BLaER1 treated with 17β-estradiol and CSF1 and Interleukin-3, amounts not matched to agents 10 nM and 100 nM (cell line): ENCODE results near the gene ARCN1.

ENCODE experiments used
- H3K27ac ChIP-seq, 11 experiments: shearing (Covaris generic); formaldehyde crosslinking; 2 replicates each; pipeline ENCODE4 v1.8.1; 2022
- H3K27me3 ChIP-seq, 11 experiments: shearing (Covaris generic); formaldehyde crosslinking; 2 replicates each; pipeline ENCODE4 v1.8.1; 2022
- H3K36me3 ChIP-seq, 11 experiments: shearing (Covaris generic); formaldehyde crosslinking; 2 replicates each; pipeline ENCODE4 v1.8.1; 2022
- H3K4me1 ChIP-seq, 10 experiments: shearing (Covaris generic); formaldehyde crosslinking; 2 replicates each; pipeline ENCODE4 v1.8.1; 2022
- H3K4me2 ChIP-seq, 11 experiments: shearing (Covaris generic); formaldehyde crosslinking; 2 replicates each; pipeline ENCODE4 v1.8.1; 2022
- H3K4me3 ChIP-seq, 10 experiments: shearing (Covaris generic); formaldehyde crosslinking; 2 replicates each; pipeline ENCODE4 v1.8.1; 2022
- H3K9ac ChIP-seq, 11 experiments: shearing (Covaris generic); formaldehyde crosslinking; 2 replicates each; pipeline ENCODE4 v1.8.1; 2022
- H3K9me3 ChIP-seq, 11 experiments: shearing (Covaris generic); formaldehyde crosslinking; replicated peaks in 1 of 11; 2 replicates each; pipeline ENCODE4 v1.8.1; 2022
- H4K20me1 ChIP-seq, 11 experiments: shearing (Covaris generic); formaldehyde crosslinking; 2 replicates each; pipeline ENCODE4 v1.8.1; 2022
- Cebpa-rat ChIP-seq, 11 experiments: shearing (Covaris generic); IDR thresholded peaks; 2 replicates each; pipeline ENCODE4 v1.8.1; 2022

ARCN1 gene

DNA sequence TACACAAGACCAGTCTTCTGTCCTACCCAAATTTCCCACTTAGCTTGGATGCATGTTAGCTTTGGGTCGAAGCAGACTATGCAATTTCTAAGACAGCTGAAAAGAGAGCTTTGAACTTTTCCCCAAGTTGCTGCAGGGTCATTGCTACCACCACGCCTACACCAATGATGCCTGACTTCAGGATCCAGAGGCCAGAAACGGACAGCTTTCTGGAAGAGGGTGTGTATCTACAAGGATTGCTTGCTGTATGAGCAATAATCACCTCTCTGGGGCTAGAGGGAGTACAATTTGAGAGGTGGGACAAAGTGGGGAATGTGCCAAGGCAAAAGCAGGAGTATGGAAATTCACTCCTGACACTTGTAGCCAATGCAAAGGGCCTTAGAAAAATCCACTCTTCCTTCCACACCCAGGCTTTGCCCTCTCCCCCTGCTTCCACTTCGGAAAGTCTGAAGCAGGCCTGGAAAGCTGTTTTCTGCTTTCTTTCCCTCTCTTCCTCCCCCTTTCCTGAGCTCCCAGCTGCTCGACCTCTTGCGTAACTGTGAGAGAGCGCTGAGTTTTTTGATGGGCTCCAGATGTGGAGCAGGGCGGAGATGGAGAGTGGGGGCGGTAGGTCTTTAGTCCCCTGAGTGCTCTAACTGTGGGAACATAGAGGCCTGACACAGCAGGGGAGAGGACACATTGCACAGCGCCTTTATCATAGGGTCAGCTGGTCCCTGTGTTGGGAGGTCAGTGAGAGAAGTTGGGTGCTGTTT, 33.1 kb downstream of the ARCN1 start:
- peak overlapping the region in 9 of 11 experiments; percentile 7 to 68 (median 33); a peak in 12 of 22 replicates for H3K9ac ChIP-seq
- H3K9me3 ChIP-seq = no peaks in the 10 kb centered on the region
- peaks cover 28 to 48% (median 40%) of the 10 kb centered on the region in 11 experiments for H3K27me3 ChIP-seq
- H3K4me2 ChIP-seq = peak overlapping the region; percentile 59 to 95 (median 85)
- peaks cover 4 to 48% (median 17%) of the 10 kb centered on the region in 11 experiments; a peak in 15 of 22 replicates for H4K20me1 ChIP-seq
- H3K4me1 ChIP-seq = peaks cover 46 to 70% (median 59%) of the 10 kb centered on the region in 10 experiments
- H3K4me3 ChIP-seq = peak overlapping the region in 5 of 10 experiments; percentile 20 to 39 (median 36); a peak in 4 of 20 replicates
- peaks cover 23 to 35% (median 33%) of the 10 kb centered on the region in 11 experiments for H3K36me3 ChIP-seq
- peak in 9 of 11 experiments; percentile 24 to 90 (median 70); a peak in 11 of 22 replicates for TF ChIP-seq Cebpa-rat (IDR thresholded peaks at IDR 0.05)
- peak overlapping the region in 8 of 11 experiments; percentile 3 to 77 (median 56); a peak in 15 of 22 replicates for H3K27ac ChIP-seq

DNA sequence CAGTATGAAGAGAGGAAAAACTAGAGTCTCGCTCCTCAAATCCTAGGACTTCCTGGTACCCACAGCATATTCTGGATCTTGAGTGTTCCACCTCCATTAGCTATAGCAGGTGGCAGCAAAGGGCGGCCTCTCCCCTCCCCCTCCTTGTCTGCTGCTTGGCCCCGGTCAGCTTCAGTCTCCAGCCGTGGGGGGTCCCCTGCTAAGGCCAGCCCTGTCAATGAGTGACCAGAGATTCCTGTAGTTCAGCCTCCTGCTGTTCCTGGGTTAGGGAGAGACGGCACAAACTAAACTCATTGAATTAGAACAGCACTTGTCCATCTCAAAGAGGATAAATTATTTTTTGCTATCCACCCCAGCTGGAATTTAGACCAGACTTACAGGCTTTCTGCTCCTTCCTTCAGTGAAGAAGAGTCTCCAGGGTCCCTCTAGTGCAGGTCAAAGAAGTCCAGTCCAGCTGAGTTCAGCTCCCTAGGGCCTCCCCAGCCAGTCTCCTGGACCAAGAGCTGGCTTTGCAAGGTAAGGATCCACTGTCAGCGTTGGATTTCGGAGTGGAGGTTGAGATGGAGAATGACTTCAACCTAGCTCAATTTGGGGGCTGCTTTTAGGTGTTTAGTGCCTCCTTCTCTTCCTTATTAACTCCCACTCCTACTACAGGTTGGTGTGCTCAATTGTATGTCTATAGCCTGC, 34.1 kb downstream of the ARCN1 start:
- H3K36me3 ChIP-seq = peaks cover 13 to 25% (median 23%) of the 10 kb centered on the region in 11 experiments
- H4K20me1 ChIP-seq = peaks cover 0 to 43% (median 23%) of the 10 kb centered on the region in 11 experiments; a peak in 15 of 22 replicates
- peak overlapping the region in 1 of 10 experiments; percentile 36; a peak in 3 of 20 replicates for H3K4me3 ChIP-seq
- peaks cover 38 to 58% (median 50%) of the 10 kb centered on the region in 11 experiments for H3K27me3 ChIP-seq
- peak overlapping the region in 6 of 11 experiments; percentile 28 to 68 (median 40); a peak in 8 of 22 replicates for H3K9ac ChIP-seq
- H3K9me3 ChIP-seq = no peaks in the 10 kb centered on the region
- peaks cover 51 to 80% (median 69%) of the 10 kb centered on the region in 10 experiments for H3K4me1 ChIP-seq
- H3K4me2 ChIP-seq = peak overlapping the region; percentile 59 to 95 (median 85)
- TF ChIP-seq Cebpa-rat (IDR thresholded peaks at IDR 0.05) = no peak
- peak overlapping the region in 7 of 11 experiments; percentile 43 to 77 (median 62); a peak in 13 of 22 replicates for H3K27ac ChIP-seq

DNA sequence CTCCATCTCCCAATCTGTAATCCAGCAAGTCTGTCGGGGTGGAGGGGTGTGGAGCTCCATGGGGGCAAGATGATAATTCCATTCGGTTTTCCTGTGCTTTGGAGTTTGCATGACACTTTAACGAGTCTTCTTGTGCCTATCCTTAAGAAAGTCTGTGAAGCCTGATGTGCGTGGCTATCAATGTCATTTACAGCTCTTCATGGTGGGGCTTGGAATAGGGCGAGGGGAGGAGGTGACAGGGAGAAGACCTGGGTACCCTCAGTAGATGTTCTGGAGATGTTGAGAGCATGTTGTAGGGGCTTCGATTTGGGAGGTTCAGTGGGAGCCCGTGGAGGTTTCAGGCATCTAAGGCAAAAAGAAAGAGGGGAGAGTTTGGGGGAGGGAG, 34.6 kb downstream of the ARCN1 start:
- H3K4me1 ChIP-seq = peaks cover 51 to 82% (median 71%) of the 10 kb centered on the region in 10 experiments
- H3K4me2 ChIP-seq = peak overlapping the region; percentile 59 to 95 (median 85); a peak in 17 of 22 replicates
- peaks cover 7 to 19% (median 18%) of the 10 kb centered on the region in 11 experiments for H3K36me3 ChIP-seq
- no peak overlapping the region for H3K9ac ChIP-seq
- no peaks in the 10 kb centered on the region for H3K9me3 ChIP-seq
- peak overlapping the region in 2 of 11 experiments; percentile 66 to 77; a peak in 5 of 22 replicates for H3K27ac ChIP-seq
- peaks cover 43 to 63% (median 56%) of the 10 kb centered on the region in 11 experiments for H3K27me3 ChIP-seq
- TF ChIP-seq Cebpa-rat (IDR thresholded peaks at IDR 0.05) = no peak
- peaks cover 0 to 38% (median 23%) of the 10 kb centered on the region in 11 experiments; a peak in 15 of 22 replicates for H4K20me1 ChIP-seq
- H3K4me3 ChIP-seq = no peak overlapping the region

DNA sequence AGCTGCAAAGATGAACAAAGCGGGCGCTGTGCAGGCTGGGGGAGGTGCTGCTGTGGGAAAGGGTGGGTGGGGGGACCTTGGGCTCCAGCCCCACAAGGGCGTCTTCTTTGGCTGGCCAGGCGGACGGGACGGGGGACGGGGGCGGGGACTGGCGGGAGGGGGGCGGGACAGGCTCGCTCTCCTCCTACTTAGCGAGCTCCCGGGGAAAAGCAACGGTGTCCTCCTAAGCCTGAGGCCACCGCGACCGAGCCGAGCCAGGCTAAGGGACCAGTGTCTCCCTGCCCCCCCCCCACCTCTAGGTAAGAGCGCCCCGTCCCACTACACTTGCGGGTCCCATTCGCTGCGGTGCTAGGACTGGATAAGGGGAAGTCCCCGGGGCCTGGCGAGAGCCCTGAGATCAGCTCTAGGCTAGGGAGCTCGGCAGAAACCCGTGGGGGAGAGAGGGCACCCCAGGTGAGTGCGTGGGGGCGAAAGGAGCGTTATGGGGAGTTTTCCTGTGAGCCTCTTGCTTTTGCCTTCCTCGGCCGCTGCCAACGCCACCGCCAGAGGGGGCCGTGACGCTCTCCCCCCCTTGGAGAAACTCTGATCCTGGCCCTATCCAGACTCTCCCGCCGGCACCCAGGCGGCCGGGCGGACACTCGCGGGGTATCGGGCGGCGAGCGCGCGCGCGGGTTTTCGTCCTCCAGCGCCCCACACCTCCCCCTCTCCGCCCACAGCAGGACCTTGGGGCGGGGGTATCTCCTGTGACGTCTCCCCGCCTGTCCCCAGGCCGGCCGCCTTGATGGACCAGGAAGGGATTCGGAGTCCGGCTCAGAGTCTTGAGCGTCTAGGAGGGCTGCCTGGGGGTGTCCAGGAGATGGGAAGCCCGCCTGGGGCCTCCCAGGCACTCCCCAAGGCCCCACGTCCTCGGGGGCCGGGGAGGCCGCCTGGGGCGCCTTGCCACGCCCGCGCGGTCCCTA, 35.5 kb downstream of the ARCN1 start, which contains the start of gene PHLDB1:
TSS of gene PHLDB1 (plus strand) at position 215 of the 959 bp plus-strand sequence. CDS start 6,222 bp downstream, outside the sequence.
- Histone ChIP-seq H3K4me3 (peak within 1 kb of the TSS; percentile 53 to 74 (median 68)), H3K27me3 (peaks cover 51 to 72% (median 64%) of the 10 kb centered on the region in 11 experiments), H3K9me3 (no peaks in the 10 kb centered on the region), H4K20me1 (peaks cover 0 to 31% (median 23%) of the 10 kb centered on the region in 11 experiments; a peak in 14 of 22 replicates), H3K9ac (peak within 1 kb of the TSS; percentile 64 to 82 (median 76)), H3K4me2 (peak within 1 kb of the TSS; percentile 85 to 100 (median 97)), H3K4me1 (peaks cover 59 to 88% (median 76%) of the 10 kb centered on the region in 10 experiments), H3K27ac (peak within 1 kb of the TSS in 10 of 11 experiments; percentile 49 to 77 (median 64); a peak in 21 of 22 replicates), H3K36me3 (peaks cover 0 to 11% (median 9%) of the 10 kb centered on the region in 11 experiments; a peak in 17 of 22 replicates)
- TF ChIP-seq Cebpa-rat (IDR thresholded peaks at IDR 0.05) = no peak

DNA sequence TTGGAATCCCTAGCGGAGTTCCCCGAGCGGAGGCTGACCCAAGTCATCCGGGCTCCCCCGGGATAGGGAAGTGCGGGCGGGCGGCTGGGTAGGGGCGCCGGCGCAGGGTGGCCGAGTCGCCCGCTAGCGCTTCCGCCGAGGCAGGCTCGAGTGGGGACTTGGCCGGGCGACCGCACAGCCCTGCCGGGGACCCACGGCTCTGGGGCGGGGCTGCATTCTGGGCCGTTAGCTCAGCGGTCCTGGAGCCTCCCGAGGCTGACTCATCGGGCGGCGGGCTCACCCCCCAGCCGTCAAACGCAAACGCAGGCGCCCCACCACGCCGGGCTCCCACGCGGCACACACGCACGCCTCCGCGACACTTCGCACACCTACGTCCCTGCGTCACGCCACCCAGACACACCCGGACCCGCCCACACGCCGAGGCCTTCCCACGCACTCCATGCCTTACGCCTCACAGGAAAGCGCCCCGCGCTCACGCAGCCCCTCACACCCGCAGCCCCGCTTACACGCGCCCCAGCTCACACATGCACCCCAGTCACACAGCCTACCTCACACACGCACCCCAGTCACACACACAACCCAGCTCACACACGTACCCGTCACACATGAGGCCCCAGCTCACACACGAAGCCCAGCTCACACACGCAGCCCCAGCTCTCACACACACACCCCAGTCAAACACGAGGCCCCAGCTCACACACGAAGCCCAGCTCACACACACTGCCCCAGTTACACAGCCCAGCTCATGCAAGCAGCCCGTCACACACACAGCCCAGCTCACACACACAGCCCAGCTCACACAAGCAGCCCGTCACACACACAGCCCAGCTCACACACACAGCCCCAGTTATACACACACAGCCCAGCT, 36.4 kb downstream of the ARCN1 start:
- peaks cover 60 to 86% (median 77%) of the 10 kb centered on the region in 10 experiments for H3K4me1 ChIP-seq
- TF ChIP-seq Cebpa-rat (IDR thresholded peaks at IDR 0.05) = no peak
- H3K27ac ChIP-seq = peak overlapping the region in 10 of 11 experiments; percentile 49 to 71 (median 64); a peak in 21 of 22 replicates
- peaks cover 57 to 81% (median 73%) of the 10 kb centered on the region in 11 experiments for H3K27me3 ChIP-seq
- H3K9ac ChIP-seq = peak overlapping the region; percentile 64 to 82 (median 76)
- H3K36me3 ChIP-seq = peaks cover 0 to 2% (median under 1%) of the 10 kb centered on the region in 11 experiments; a peak in 5 of 22 replicates
- peak overlapping the region; percentile 85 to 100 (median 97) for H3K4me2 ChIP-seq
- H3K9me3 ChIP-seq = no peaks in the 10 kb centered on the region
- H3K4me3 ChIP-seq = peak overlapping the region; percentile 53 to 74 (median 68)
- peaks cover 0 to 31% (median 23%) of the 10 kb centered on the region in 11 experiments; a peak in 14 of 22 replicates for H4K20me1 ChIP-seq

DNA sequence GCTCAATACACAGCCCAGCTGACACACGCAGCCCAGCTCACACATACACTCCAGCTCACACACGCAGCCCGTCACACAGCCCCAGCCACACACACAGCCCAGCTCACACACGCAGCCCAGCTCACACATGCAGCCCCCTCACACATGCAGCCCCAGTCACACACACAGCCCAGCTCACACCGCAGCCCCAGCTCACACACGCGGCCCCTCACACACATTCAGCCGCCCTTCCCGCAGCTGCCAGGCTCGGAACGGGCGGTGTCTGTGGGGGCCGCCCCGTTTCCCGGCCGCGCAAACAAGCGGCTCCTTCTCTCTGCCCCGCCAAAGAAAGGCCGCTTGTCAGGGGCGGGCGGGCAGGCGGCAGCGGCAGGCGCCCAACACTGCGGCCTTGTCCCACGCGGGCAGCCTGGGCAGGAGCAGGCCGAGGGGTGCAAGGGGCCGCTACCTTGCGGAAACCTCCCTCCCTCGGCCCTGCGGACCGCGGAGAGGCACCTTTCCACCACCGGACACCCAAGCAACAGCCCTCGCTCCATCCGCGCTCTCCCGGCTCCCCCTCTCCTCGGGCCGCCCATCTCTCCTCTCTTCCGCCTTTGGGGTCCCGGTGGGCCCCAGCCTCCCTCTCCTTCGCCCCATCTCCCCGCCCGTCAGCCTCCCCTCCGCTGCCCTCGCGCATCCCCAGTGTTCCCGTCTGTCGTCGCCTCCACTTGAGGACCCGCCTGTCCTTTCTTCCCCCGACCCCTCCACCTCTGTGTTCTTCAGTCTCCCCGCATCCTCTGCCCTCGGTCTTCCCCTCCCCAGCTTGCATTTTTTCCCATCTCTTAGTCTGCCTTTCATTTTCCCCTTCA, 37.4 kb downstream of the ARCN1 start:
- Histone ChIP-seq H3K4me2 (peak overlapping the region; percentile 84 to 100 (median 97)), H3K36me3 (no peaks in the 10 kb centered on the region), H3K4me1 (peaks cover 57 to 76% (median 72%) of the 10 kb centered on the region in 10 experiments), H3K27me3 (peaks cover 59 to 91% (median 79%) of the 10 kb centered on the region in 11 experiments), H3K9ac (peak overlapping the region in 9 of 11 experiments; percentile 40 to 67 (median 50); a peak in 13 of 22 replicates), H3K27ac (peak overlapping the region in 1 of 11 experiments; percentile 9; a peak in 1 of 22 replicates), H3K9me3 (no peaks in the 10 kb centered on the region), H3K4me3 (peak overlapping the region; percentile 42 to 72 (median 68)), H4K20me1 (peaks cover 0 to 31% (median 23%) of the 10 kb centered on the region in 11 experiments; a peak in 14 of 22 replicates)
- TF ChIP-seq Cebpa-rat (IDR thresholded peaks at IDR 0.05) = no peak
